ENCODE measurements around the gene GALP.
"Not testable (repeated sequence)": the region's sequence is repeated elsewhere in the genome, so short reads cannot be mapped to it uniquely, and the experiment has no call there.

The GALP gene

GRCh38 chr19:56148096-56148495 lies 27.7 kb upstream of the GALP start:
- no peak for DNase-seq (ENCODE audit: low read depth, low spot score)

GRCh38 chr19:56148955-56149655 lies 26.7 kb upstream of the GALP start:
- not testable (repeated sequence) for DNase-seq (ENCODE audit: low read depth, low spot score)

- no peak for DNase-seq (ENCODE audit: low read depth, low spot score)
Measured at GRCh38 chr19:56149656-56150038, 26.2 kb upstream of the GALP start.

- DNase-seq (ENCODE audit: low read depth, low spot score), result no peak
Measured at GRCh38 chr19:56150358-56150757, 25.4 kb upstream of the GALP start.

GRCh38 chr19:56152644-56153043 lies 23.2 kb upstream of the GALP start:
- DNase-seq (ENCODE audit: low read depth, low spot score), result no peak

- DNase-seq (ENCODE audit: low read depth, low spot score), result no peak
Measured at GRCh38 chr19:56153507-56153906, 22.3 kb upstream of the GALP start.

GRCh38 chr19:56155124-56155687 lies 20.6 kb upstream of the GALP start:
- DNase-seq (ENCODE audit: low read depth, low spot score), result no peak

GRCh38 chr19:56156768-56157167 lies 19.0 kb upstream of the GALP start:
- DNase-seq (ENCODE audit: low read depth, low spot score), result no peak

GRCh38 chr19:56158170-56158757 lies 17.5 kb upstream of the GALP start:
- DNase-seq (ENCODE audit: low read depth, low spot score), result no peak

- DNase-seq (ENCODE audit: low read depth, low spot score), result no peak
Measured at GRCh38 chr19:56159009-56159559, 16.7 kb upstream of the GALP start.

- DNase-seq (ENCODE audit: low read depth, low spot score), result no peak
Measured at GRCh38 chr19:56159622-56160271, 16.1 kb upstream of the GALP start.

- DNase-seq (ENCODE audit: low read depth, low spot score), result no peak
Measured at GRCh38 chr19:56161534-56161933, 14.3 kb upstream of the GALP start.

- DNase-seq (ENCODE audit: low read depth, low spot score), result no peak
Measured at GRCh38 chr19:56162258-56162657, 13.6 kb upstream of the GALP start.

GRCh38 chr19:56163097-56163496 lies 12.7 kb upstream of the GALP start:
- DNase-seq (ENCODE audit: low read depth, low spot score), result no peak

GRCh38 chr19:56167064-56167578 lies 8.7 kb upstream of the GALP start:
- no peak for DNase-seq (ENCODE audit: low read depth, low spot score)

GRCh38 chr19:56170261-56170660 lies 5.5 kb upstream of the GALP start:
- no peak for DNase-seq (ENCODE audit: low read depth, low spot score)

- DNase-seq (ENCODE audit: low read depth, low spot score), result no peak
Measured at GRCh38 chr19:56174086-56174485, 1.7 kb upstream of the GALP start.

- no peak for DNase-seq (ENCODE audit: low read depth, low spot score)
Measured at GRCh38 chr19:56174550-56174949, 1.3 kb upstream of the GALP start.

GRCh38 chr19:56176310-56176709 lies 502 bp downstream of the GALP start:
- DNase-seq (ENCODE audit: low read depth, low spot score), result not testable (repeated sequence)

GRCh38 chr19:56176881-56177280 lies 1.1 kb downstream of the GALP start:
- DNase-seq (ENCODE audit: low read depth, low spot score), result no peak

- no peak for DNase-seq (ENCODE audit: low read depth, low spot score)
Measured at GRCh38 chr19:56177564-56178243, 1.9 kb downstream of the GALP start.

- no peak for DNase-seq (ENCODE audit: low read depth, low spot score)
Measured at GRCh38 chr19:56189785-56190184, 14.0 kb downstream of the GALP start.

All from activated CD4-positive, CD25-positive, alpha-beta regulatory T cell treated with anti-CD3 and anti-CD28 coated beads, Interleukin-2, amount 50 U/mL, for 16 hours (primary cell).